Daoy (cell line): Measurements from ENCODE around the gene TEFM. TPM values are rescaled to one million over a fixed set of nuclear protein-coding genes. Genes with fewer than 3 reads are reported as not detected.
"Not testable (repeated sequence)": the region's sequence is repeated elsewhere in the genome, so short reads cannot be mapped to it uniquely, and the experiment has no call there.

Experiments used
- DNase-seq: peaks from one replicate; pipeline ENCODE4 v3.0.0-alpha.2; 2015; ENCODE audit warnings: low read depth
- total RNA-seq: library from RNA; depleted of rRNA; stranded (reverse); fragments of >200 nt; shearing (Covaris generic); gene quantifications from 2 replicates; pipeline ENCODE4 v1.2.3, GENCODE V29; 2014; rRNA removed

TEFM gene
- total RNA-seq, 1 experiment from 2014 or later, result 12.5 TPM

DNA sequence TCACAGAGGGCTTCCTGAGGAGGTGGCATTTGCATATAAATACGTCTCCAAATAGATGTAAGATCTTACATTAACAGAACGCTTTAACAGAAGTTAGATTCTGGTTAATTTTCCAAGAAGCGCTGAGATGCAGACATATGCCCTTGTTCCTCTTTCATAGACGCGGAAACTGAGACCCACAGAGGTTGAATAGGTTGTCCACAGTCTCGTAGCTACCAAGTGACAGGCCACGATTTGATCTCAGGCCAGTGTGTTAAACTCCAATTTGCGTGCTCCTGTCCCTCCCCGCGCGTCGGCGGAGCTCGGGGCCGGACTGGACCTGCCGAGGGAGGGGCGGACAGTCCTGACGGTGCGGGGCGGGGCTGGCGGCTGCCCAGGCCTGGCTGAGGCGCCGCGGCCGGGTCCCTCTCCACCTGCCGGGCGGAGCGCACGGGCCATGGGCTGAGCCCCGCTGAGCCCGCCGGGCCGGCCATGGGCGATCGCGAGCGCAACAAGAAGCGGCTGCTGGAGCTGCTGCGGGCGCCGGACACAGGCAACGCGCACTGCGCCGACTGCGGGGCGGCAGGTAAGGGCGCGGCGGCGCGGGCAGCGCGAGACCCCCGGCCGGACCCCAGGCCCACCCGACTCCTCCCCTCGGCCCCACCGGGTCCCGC is 15.6 kb upstream of the TEFM start, which contains the start of gene ADAP2:
TSS of gene ADAP2 (plus strand) at position 402 of the 653 bp plus-strand sequence. CDS start at position 472, 70 bp downstream.
- DNase-seq, result peak; percentile 12

DNA sequence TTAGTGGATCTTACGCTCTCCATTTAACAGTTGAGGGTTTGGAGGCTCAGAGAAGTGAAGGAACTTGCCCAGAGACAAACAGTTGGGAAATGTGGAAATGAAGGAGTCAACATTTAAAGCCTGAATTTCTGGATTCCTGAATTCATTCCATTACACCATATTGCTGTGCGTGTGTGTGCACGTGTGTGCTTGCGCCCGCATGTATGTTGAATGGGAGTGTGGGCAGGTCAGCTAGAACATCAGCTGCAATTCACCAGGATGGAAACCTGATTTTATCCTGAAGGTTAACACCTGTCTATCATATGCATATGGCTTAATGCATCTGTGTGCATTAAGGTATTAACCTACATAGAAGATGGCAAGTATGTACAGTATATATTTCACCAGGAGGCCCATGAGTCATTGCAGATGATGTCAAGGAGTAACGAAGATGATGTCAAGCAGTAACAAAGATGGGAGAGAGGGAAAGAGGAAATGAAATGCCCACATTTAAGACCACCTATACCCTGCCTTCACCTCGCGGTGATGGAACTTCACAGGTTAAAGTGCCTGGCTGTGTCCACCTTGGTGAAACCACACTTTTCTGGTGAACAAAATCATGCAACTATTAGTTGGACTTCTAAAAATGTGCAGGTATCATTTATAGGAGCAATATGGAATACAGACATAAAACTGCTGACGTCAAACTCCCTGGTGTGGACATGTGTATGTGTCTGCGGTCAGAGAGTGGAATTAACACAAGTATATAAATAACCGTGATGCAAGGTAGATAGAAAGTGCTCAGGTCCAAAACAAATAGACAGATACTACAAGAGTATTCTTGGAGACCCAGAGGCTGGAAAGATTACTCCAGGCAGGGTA is 14.9 kb upstream of the TEFM start:
- DNase-seq, result no peak

DNA sequence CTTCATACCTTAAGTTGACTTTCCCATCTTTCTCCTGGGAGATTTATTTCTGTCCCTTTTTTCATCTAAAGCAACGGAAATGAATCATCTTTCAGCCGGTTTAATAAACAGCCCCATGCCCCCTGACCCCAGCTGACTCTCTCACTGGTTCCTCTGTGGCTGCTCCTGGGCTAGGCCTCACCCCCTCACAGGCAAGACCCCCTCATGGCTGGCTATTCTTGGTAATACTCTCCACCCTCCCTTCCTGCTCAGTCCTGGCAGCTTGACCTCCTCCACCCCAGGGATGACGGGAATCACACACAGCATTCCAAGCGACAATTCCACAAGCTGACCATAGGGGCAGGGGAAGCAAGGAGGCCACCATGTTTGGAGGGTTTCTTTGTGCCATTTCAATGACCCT is 14.2 kb upstream of the TEFM start:
- DNase-seq, result no peak

DNA sequence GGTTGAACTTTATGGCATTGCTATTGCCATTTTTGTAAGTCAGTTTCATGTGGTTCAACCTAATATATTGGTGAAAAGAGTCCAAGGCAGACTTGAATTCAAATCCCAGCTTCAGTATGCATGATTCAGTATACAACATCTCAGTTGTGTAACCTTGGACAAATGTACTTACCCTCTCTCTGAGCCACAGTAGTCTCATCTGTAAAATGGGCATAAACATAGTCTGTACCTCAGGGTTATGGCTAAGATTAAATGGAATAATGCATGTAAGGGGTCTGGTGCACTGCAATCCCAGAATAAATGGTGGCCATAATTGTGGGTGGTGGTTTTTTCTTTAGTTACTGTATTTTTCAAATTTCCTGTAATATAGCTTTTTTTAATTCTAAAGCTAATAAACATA is 11.0 kb upstream of the TEFM start:
- no peak for DNase-seq

DNA sequence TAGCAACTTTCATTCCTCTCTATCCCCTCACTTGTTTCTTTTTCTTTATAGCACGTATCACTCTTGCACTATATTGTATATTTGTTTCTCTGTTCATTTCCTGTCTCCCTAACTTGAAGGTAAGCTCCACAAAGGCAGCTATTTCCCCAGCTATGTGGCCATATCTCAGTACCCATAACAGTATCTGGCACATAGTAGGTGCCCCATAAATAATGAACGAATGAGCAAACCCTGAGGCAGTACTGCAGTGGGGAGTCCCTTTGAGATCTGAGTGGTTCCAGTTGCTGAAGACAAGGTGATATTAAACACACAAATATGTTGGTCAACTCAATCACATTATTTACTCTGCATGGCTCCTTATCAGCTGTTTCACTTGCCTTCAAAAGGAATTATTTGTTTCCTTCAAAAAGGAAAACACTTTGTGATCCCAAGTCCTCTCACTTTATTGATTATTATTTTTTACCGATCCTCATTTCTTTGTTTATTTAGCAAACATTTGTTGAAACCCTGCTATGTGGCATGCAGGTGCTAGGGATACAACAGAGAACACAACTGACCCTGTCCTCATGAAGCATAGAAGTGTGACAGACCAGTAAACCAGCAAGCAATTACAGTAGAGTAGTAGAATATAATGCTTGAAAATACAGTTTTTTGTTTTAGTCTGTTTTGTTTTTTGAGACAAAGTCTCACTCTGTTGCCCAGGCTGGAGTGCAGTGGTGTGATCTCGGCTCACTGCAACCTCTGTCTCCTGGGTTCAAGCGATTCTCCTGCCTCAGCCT is 10.0 kb upstream of the TEFM start:
- DNase-seq, result no peak

DNA sequence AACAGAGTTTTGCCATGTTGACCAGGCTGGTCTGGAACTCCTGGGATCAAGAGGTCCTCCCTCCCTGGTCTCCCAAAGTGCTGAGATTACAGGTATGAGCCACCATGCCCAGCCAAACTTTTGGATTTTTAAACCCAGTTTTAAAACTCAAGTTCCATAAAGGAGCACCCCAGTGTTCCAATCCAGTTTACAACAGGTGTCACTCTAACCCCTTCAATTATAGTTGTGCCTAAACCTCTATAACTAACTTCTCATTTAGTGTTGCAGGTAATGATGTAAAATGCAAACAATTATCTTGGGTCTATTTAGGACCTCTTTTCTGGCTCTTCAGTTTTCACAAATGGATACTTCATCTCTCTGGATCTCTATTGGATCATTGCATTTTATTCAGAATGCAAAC is 7.9 kb upstream of the TEFM start:
- DNase-seq, result no peak

DNA sequence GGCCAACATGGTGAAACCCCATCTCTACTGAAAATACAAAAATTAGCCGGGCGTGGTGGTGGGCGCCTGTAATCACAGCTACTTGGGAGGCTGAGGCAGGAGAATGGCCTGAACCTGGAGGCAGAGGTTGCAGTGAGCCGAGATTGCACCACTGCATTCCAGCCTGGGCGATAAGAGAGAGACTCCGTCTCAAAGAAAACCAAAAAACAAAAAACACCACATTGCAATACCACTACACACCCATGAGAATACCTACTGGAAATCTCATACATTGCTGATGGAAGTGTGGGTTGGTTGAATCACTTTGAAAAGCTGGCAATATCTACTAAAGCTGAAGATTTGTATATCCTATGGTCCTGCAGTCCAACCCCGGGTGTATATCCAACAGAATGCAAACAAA is 4.1 kb upstream of the TEFM start:
- DNase-seq, result not testable (repeated sequence)

DNA sequence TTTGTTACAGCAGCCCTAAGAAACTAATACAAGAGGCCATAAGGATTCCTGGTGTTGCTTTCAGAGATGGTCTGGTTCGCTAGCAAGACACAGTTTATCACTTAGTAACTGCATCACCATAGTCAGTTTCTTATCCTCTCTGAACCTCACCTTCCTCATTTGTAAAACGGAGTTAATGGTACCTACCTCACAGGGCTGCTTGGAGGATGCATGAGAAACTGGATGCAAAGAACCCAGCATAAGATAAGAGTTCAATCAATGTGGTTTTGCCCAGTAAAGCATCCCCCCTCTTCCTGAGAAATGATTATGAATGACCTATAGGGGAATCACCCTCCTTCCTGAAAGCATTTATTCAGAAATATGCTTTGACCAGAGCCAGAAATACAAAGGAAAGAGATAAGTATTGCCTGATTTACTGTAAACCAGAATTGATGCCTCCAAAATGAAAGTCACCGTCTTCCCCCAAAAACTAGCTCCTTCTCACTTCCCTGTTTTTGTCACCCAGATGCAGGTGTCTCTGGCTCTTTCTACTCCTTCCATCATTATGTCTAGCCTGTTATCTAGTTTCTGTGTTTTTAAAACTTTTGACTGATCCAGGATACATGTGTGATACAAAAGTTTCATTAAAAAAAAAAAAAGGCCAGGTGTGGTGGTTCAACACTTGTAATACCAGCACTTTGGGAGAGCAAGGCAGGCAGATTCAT is 2.8 kb upstream of the TEFM start:
- no peak for DNase-seq

DNA sequence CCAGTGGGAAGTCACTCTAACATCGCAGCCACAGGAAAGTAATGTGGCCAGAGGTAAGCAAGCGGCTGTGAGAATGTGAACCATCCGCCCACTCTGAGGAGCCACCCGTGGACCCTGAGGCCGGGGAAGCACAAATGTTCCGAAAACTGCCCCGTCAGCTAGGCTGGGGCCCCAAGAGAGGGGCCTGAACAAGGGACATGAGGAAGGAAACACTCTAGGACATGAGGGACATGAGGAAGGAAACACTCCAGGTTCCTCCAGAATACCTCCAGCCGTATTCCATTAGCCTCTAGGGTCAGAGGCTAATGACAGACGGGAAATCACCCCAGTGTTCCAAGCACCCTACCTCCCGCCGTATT is 317 bp downstream of the TEFM start:
- DNase-seq, result no peak

DNA sequence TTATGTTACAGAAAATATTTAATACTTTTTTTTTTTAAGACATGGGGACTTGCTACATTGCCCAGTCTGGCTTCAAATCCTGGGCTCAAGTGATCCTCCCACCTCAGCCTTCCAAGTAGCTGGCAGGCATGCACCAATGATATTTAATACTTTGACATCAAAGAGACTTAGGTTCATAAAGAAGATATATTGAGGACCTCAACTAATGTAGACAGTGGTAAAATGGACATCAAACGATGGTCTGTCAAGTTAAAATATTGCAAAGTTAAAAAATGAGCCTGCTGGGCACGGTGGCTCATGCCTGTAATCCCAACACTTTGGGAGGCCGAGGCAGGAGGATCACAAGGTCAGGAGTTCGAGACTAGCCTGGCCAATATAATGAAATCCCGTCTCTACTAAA is 8.7 kb downstream of the TEFM start:
- DNase-seq, result no peak

DNA sequence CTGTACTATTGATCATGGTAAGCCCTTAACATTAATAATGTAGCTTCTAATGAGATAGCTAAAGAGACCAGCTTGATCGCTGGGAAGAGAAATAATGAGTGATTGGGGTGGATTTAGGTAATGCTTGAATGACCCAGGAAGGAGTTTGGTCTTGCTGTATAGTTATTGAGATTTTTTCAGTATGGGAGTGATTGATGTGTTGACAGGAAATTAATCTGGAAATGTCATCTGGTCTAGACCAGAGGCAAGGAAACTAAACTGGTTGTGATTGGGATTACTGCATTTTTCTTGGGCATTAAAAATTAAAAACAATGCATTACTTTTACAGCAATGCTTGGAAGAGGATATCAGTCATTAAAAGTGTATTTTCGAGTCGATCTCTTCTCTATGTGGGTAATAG is 11.8 kb downstream of the TEFM start:
- no peak for DNase-seq

DNA sequence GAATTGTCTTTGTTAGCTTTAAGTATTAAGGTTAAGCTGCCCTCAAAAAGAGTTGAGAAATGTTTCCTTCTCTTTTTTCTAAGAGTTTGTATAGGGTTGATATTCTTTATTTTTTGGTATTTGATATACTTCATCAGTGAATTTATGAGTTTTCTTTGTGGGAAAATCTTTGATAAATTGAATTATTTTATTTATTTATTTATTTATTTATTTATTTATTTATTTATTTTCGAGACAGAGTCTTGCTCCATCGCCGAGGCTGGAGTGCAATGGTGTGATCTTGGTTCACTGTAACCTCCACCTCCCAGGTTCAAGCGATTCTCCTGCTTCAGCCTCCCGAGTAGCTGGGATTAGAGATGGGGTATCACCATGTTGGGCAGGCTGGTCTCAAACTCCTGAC is 19.9 kb downstream of the TEFM start:
- DNase-seq, result no peak

DNA sequence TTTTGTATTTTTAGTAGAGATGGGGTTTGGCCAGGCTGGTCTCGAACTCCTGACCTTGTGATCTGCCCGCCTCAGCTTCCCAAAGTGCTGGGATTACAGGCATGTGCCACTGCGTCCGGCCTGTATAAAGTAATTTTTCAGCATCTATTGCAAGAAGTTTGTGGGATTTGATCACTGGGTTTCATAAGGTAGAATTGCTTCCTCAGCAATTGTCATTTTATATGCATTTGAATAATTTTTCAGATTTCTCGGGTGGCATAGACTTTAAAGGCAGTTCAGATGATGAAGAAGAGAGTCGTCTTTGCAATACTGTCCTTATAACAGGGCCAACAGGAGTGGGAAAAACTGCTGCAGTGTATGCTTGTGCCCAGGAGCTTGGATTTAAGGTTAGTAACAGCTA is 37.0 kb downstream of the TEFM start:
- no peak for DNase-seq

DNA sequence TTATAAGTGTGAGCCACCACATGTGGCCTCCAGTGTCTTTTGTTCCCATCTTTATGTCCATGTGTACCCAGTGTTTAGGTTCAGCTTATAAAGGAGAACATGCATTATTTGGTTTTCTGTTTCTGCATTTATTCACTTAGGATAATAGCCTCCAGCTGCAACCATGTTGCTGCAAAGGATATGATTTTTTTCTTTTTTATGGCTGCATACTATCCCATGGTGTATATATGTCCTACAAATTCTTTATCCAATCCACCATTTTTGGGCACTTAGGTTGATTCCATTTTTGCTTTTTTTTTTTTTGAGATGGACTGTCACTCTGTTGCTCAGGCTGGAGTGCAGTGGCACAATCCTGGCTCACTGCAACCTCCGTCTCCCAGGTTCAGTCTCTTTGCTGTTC is 41.4 kb downstream of the TEFM start:
- no peak for DNase-seq

DNA sequence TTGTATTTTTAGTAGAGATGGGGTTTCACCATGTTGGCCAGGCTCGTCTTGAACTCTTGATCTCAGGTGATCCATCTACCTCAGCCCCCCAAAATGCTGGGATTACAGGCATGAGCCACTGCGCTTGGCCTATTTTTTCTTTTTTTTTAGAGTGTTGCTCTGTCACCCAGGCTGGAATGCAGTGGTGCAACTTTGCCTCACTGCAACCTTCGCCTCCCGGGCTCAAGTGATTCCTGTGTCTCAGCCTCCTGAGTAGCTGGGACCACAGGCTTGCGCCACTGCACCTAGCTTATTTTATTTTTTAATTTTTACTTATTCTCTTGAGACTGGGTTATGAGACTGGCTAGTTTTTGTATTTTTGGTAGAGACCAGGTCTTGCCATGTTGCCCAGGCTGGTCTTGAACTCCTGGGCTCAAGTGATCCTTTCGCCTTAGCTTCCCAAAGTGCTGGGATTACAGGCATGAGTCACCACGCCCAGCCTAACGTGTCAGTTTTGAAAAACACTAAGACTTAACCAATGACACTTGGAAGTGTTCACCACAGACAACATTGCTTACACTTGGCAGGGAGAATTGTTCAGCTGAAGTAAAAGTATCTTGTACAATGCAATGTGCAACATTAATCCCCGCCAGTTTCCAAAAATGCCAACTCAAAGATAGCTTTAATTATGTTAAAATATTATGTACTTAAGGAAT is 47.3 kb downstream of the TEFM start:
- no peak for DNase-seq

DNA sequence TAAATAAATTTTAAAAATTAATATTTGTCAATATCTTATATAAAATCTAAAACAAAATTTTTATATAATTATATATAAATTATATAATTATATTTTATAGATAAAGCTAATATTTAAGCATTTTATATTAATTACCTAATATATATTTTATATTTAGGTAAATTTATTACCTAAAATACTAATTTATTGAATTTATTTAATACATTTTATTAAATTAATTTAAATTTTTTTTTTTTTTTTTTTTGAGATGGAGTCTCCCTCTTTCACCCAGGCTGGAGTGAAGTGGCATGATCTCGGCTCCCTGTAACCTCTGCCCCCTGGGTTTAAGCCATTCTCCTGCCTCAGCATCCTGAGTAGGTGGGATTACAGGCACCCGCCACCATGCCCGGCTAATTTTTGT is 51.9 kb downstream of the TEFM start:
- DNase-seq, result no peak

Other genes with a start within 250 kb of the TEFM start
- gene CRLF3, start 81.5 kb downstream of the TEFM start, total RNA-seq, result 28.2 and 32.5 TPM in 2 replicates
- 9.7 and 11.0 TPM in 2 replicates for gene ATAD5, start 74.3 kb downstream of the TEFM start, total RNA-seq
- gene ADAP2, start 15.7 kb upstream of the TEFM start, total RNA-seq, result 6.9 TPM in 1 of 2 replicates, not detected in the other
- gene RNF135, start 64.8 kb upstream of the TEFM start, total RNA-seq, result 15.2 and 20.4 TPM in 2 replicates
- gene NF1, start 188.7 kb upstream of the TEFM start, total RNA-seq, result 13.8 and 30.2 TPM in 2 replicates